NCI-H774 (cell line): ENCODE data around the gene PFDN2.

Experiments
- DNase-seq: peaks from one replicate; lab custom pipeline; 2025; lab: John Stamatoyannopoulos, UW

The PFDN2 gene

DNA sequence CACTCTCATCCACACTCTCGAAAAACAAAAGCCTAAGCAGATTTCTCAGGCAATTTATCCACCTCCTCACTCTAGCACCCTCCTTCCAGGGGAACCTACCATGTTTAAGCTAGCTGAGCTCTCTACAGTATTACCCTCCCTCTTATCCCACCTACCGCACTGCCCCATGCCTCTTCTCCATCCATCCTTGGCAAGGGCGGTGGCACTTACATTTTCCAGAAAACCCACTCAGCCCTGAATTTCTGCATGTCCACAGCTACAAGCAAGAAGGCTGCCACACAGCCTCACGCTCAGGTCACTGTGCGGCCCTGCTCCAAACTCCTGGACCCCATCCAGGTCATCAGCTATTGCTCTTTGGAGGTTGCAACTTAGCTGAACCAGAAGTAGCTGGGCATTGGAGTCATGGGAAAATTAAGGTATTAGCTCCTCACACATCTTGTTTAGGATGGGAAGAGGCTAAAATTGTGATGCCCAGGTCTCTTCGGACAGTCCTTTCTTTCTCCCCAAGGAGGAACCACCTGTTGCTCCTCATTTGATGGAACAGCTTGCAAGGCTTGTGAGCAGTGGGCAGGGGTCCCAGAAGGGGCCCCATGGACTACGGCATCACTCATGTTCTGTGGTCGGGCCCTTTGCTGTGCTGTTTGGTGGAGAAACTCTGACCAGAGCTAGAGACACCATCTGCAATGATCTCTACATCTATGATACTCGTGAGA, 18.6 kb downstream of the PFDN2 start:
- no peak for DNase-seq

- DNase-seq: peak; percentile 87
Observed at GRCh38 chr1:161098210-161099068, 19.4 kb downstream of the PFDN2 start, which contains the start of gene KLHDC9. Gene KLHDC9 (plus strand): TSS chr1:161098361. CDS start chr1:161098536, 175 bp downstream.

DNA sequence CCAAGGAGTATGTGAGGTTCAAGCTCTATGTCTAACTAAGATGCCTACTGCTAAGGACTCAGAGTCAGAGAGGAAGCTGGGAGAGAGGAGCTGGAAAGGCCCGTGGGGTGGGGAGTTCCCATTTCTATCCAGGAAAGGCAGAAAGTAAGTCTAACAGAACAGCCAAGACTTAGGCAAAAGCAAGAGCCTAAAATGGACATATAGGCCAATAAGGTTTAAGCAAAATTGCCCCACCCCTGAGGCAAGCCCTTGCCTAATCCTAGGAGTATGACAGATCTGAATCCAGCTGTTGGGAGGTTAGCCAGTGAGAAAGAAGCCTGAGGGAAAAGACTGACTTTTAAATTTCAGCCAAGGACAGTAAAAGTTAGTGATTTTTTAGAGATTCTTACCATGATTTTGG, 21.3 kb downstream of the PFDN2 start:
- no peak for DNase-seq

- DNase-seq: no peak
Observed at GRCh38 chr1:161096015-161096414, 21.8 kb downstream of the PFDN2 start.

DNA sequence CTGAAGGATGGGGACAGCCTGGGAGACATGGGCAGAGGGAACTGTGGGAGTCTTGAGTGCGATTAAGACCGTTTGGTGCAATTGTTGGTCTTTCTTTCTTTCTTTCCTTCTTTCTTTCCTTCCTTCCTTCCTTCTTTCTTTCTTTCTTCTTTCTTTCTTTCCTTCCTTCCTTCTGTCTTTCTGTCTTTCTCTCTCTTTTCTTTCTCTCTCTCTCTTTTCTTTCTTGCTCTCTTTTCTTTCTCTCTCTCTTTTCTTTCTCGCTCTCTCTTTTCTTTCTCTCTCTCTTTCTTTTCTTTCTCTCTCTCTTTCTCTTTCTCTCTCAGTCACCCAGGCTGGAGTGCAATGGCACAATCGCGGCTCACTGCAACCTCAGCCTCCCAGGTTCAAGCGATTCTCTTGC, 22.6 kb downstream of the PFDN2 start:
- DNase-seq: no peak

DNA sequence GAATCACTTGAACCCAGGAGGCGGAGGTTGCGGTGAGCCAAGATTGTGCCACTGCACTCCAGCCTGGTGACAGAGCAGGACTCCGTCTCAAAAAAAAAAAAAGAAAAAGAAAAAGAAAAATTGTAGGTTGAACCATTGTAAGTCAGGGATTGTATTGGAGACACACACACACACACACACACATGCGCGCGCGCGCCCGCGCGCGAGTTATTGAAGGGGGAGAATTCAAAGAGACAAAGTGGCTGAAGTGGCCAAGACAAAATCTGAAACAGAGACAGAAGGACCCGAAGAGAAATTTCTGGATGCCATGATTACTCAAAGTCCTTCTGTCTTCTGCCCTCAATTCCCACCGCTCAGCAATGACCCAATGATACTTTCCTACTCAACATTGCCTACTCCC, 23.4 kb downstream of the PFDN2 start:
- DNase-seq: no peak

GRCh38 chr1:161092621-161093028, 25.2 kb downstream of the PFDN2 start:
- DNase-seq: no peak

GRCh38 chr1:161091796-161092507, 25.9 kb downstream of the PFDN2 start:
- DNase-seq: no peak

- no peak for DNase-seq
Observed at GRCh38 chr1:161091093-161091492, 26.7 kb downstream of the PFDN2 start.

GRCh38 chr1:161090617-161091016, 27.2 kb downstream of the PFDN2 start:
- no peak for DNase-seq

DNA sequence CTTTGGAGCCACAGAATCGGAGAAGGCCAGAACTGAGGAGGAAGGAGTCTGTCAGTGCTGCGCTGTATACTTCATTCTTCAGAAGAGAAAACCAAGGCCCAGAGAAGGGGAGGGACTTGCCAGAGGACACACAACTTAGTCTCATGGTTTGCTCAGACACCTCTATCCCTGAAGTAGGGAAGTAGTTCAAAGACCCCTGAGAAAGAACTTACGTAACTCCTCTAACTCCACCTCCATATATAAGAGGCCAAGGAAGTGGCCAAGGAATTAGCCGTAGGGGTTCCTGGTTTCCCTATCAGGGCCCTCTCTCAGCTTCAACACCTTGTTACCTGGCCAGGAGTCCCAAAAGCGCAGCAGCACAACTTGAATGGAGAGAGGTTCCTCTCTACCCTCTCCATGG, 27.9 kb downstream of the PFDN2 start:
- DNase-seq: no peak

GRCh38 chr1:161089251-161089924, 28.4 kb downstream of the PFDN2 start, which contains the start of gene NECTIN4:
Gene NECTIN4 (minus strand): TSS chr1:161089558. CDS start chr1:161089296, 262 bp downstream.
- no peak for DNase-seq

DNA sequence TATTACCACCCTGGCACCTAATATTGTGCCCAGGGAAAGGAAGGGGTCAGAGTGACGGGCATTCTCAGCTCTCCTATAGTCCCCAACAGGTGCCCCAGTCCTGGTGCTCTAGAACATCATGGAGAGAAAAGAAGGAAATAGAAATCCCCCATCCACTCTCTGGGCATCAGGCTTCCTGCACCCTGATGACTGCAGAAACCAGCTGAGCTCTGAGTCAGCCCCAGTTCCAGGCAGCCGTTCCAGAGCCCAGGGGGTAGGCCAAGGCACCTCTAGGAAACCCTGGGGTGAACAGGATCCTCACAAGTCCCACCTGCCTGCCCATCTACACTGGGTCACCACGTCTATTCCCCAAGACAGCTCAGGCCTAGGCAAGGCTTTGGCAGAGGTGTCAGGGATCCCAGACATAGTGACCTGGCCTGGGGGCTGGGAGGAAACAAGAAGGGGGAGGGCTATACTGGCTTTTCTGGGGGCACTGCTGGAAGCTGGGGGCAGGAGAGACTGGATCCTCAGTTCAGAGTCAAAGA, 29.2 kb downstream of the PFDN2 start:
- DNase-seq: no peak

DNA sequence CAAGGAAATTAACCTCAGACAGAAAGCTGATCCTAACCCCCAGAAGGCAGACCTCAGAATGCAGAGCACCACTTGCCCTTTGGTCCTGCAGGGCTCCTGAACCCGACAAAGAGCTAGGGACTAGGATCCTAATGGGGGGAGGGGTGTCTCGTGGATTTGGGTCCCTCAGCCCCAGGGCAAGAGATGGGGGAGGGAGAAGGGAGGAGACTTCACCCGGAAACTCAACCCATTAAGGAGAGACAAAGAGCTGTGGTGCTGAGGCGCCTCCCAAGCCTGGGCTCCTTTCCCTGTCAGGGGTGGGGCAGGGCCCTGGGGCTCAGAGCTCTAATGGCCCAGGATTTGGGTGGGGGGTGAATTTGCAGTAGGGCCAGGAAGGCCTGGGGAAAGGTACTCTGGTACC, 31.4 kb downstream of the PFDN2 start:
- DNase-seq: no peak

DNA sequence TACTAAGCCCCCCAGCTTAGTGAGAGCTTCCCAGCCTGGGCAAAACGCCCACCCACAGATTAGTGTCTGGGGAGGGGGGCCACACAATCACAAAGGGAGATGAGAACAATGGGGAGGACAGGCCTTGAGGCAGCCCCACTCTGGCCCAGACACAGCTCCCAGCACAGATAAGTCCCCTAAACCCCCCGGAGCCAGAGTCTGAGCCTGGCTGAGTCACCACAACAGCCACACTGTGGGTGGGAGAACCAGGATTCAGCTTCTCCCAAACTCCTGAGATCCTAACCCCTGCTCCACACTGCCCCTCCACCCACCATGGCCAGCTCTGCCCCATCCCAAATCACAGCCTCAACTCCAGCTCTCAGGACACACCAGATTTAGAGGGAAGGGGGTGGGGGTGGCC, 32.7 kb downstream of the PFDN2 start:
- DNase-seq: no peak

- DNase-seq: no peak
Observed at GRCh38 chr1:161084597-161084988, 33.2 kb downstream of the PFDN2 start.

GRCh38 chr1:161083748-161084596, 33.9 kb downstream of the PFDN2 start:
- no peak for DNase-seq

DNA sequence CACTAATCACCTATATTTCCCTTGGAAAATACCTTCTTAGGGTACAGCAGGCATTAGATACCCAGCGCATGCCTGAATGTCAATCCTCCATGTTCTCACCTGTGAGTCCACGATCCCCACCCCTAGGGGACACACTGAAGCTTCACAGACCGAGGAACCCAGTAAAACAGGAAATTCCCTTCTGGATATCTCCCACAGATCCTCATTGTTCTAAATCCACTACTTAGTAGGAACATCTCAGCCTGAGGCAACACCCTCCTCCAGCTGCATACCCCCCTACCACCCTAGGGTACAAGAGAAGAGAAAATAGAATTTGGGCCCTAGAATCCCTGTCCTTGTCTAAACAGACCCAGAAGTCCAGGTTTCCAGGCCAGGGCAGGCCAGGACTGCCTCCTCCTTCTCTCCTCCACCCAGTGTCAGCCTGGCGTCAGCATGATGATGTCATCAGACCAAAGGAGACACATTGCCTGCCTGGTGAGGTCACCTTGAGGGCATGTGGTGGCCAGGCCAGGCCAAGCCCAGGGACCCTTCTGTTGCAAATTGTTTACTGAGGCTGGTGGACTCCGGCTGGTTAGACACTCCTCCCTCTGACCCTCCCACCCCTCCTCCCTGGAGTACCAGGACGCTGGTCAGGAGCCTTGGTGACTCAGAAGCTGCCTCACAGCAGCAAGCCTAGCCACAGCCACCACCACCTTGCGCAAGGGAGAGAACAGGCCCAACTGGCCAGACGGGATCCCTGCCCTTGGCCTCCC, 34.7 kb downstream of the PFDN2 start:
- DNase-seq: no peak

- no peak for DNase-seq
Observed at GRCh38 chr1:161082483-161082882, 35.4 kb downstream of the PFDN2 start.

DNA sequence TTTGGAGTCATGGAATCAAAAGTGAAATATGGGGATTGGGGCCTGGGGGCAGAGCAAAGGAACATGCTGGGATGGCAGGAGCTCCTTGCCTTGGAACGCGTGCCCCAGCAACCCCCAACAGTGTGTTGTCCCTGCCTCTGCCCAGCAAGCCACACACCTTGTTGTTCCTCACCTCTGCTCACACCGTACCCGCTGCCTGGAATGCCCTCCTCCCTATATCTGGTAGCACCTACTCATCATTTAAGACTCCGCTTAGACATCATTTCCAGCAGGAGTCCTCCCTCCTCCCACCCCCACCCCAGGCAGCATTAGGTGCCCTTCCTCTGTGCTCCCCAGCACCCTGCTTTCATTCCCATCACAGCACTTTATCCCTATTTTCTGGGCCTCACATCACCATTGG, 36.3 kb downstream of the PFDN2 start:
- no peak for DNase-seq
